Gastroesophageal sphincter (tissue), 4 donors: ENCODE results near the gene PSMG3. TPM values are rescaled to one million over a fixed set of nuclear protein-coding genes. Genes with fewer than 3 reads are reported as not detected.

Experiments used
- ATAC-seq: fragments of 150-250 bp; one replicate; pipeline ENCODE4 v1.9.1; 2016; ENCODE audit warnings: mild to moderate bottlenecking, moderate library complexity
- H3K27ac ChIP-seq, 4 donors: fragments of 200-600 bp; sonication (generic) in 3 of 4; 1 replicate in 3 of 4; 2 replicates in 1 of 4; pipeline ENCODE4 v1.5.1; 2016 to 2019
- H3K27me3 ChIP-seq: fragments of 200-600 bp; sonication (generic); one replicate; pipeline ENCODE4 v1.5.1; 2019
- H3K36me3 ChIP-seq, 2 donors: fragments of 200-600 bp; sonication (generic); one replicate each; pipeline ENCODE4 v1.5.1; 2019; ENCODE audit warnings: control low read depth in 1 of 2
- H3K4me1 ChIP-seq, 3 donors: fragments of 200-600 bp; sonication (generic); 1 replicate in 2 of 3; 2 replicates in 1 of 3; pipeline ENCODE4 v1.5.1; 2016 to 2019; ENCODE audit warnings: control low read depth in 2 of 3
- H3K4me3 ChIP-seq, 2 donors: fragments of 200-600 bp; sonication (generic); one replicate each; pipeline ENCODE4 v1.5.1; 2019; ENCODE audit warnings: mild to moderate bottlenecking in 1 of 2, moderate library complexity in 1 of 2
- H3K9me3 ChIP-seq, 3 donors: fragments of 200-600 bp; sonication (generic); one replicate each; pipeline ENCODE4 v1.5.1; 2017 to 2019; ENCODE audit warnings: control low read depth in 2 of 3
- CTCF ChIP-seq, 4 experiments: fragments of 200-600 bp in 2 of 4; fragments of 450-650 bp in 2 of 4; sonication (generic) in 1 of 4; IDR thresholded peaks; one replicate each; pipeline ENCODE4 v1.5.1; 2017 to 2019; ENCODE audit warnings: antibody characterized with exemption in 4 of 4, mild to moderate bottlenecking in 2 of 4, moderate library complexity in 2 of 4
- EP300 ChIP-seq: sonication (generic); formaldehyde crosslinking; IDR thresholded peaks from one replicate; pipeline ENCODE4 v1.6.1; 2017; ENCODE audit warnings: antibody characterized with exemption, mild to moderate bottlenecking
- POLR2A ChIP-seq, 2 donors: fragments of 450-650 bp; IDR thresholded peaks; one replicate each; pipeline ENCODE4 v1.6.1; 2017; ENCODE audit warnings: antibody characterized with exemption in 2 of 2, mild to moderate bottlenecking in 2 of 2, moderate library complexity in 1 of 2
- POLR2AphosphoS5 ChIP-seq: sonication (generic); formaldehyde crosslinking; IDR thresholded peaks from one replicate; pipeline ENCODE4 v1.6.1; 2017; ENCODE audit warnings: antibody characterized with exemption
- WGBS, 2 donors: methylation state at CpG; one replicate each; pipeline ENCODE4 v1.1.5; 2018; ENCODE audit warnings: low coverage in 1 of 2; 5-methylcytosine and 5-hydroxymethylcytosine counted together
- total RNA-seq, 4 donors: library from RNA; depleted of rRNA; stranded (reverse); fragments of >200 nt; gene quantifications; one replicate each; pipeline ENCODE4 v1.1.0, GENCODE V29; 2016

Gene PSMG3
- total RNA-seq, 4 donors from 2014 or later: 27.7 to 36.6 (median 35.7) TPM

- Histone ChIP-seq H3K4me3 (no peak overlapping the region), H3K4me1 (peaks cover 0 to 8% (median 4%) of the 10 kb centered on the region in 3 donors), H3K27me3 (no peaks in the 10 kb centered on the region), H3K36me3 (no peaks in the 10 kb centered on the region), H3K27ac (no peak overlapping the region), H3K9me3 (no peaks in the 10 kb centered on the region)
- no CpG with 5 or more reads among the region's 19 CpGs for WGBS, 2 donors
- TF ChIP-seq EP300: no peak
- no peak for TF ChIP-seq CTCF (IDR thresholded peaks at IDR 0.05)
- no peak for TF ChIP-seq POLR2AphosphoS5
- TF ChIP-seq POLR2A (IDR thresholded peaks at IDR 0.05): no peak
- no peak for ATAC-seq
These were observed 10.7 kb upstream of the PSMG3 start for GRCh38 chr7:1580422-1581030.

GRCh38 chr7:1579481-1580421 lies 9.9 kb upstream of the PSMG3 start:
- H3K27me3 ChIP-seq: no peaks in the 10 kb centered on the region
- no peak overlapping the region for H3K4me3 ChIP-seq
- no peaks in the 10 kb centered on the region for H3K9me3 ChIP-seq
- 22 to 25% methylated on average over 13 of the region's 14 CpGs for WGBS, 2 donors
- peaks cover 0 to 8% (median 4%) of the 10 kb centered on the region in 3 donors for H3K4me1 ChIP-seq
- ATAC-seq: peak; percentile 88
- no peak overlapping the region for H3K27ac ChIP-seq
- H3K36me3 ChIP-seq: no peaks in the 10 kb centered on the region
- TF ChIP-seq POLR2A (IDR thresholded peaks at IDR 0.05): no peak
- TF ChIP-seq EP300: no peak
- peak in 3 of 4 experiments; percentile 61 to 90 (median 62) for TF ChIP-seq CTCF (IDR thresholded peaks at IDR 0.05)
- TF ChIP-seq POLR2AphosphoS5: no peak

- TF ChIP-seq EP300 (no peak), POLR2AphosphoS5 (no peak)
- Histone ChIP-seq H3K27ac (no peak overlapping the region), H3K4me3 (no peak overlapping the region), H3K36me3 (no peaks in the 10 kb centered on the region), H3K4me1 (peaks cover 0 to 8% (median 4%) of the 10 kb centered on the region in 3 donors), H3K27me3 (no peaks in the 10 kb centered on the region), H3K9me3 (no peaks in the 10 kb centered on the region)
- 89 to 96% methylated on average over 6 of the region's 6 CpGs for WGBS, 2 donors
- no peak for ATAC-seq
These were observed 8.7 kb upstream of the PSMG3 start for GRCh38 chr7:1578513-1578912.

- no peak for ATAC-seq
- no peak overlapping the region for H3K27ac ChIP-seq
- H3K4me1 ChIP-seq: peaks cover 0 to 14% (median 6%) of the 10 kb centered on the region in 3 donors
- no peaks in the 10 kb centered on the region for H3K9me3 ChIP-seq
- no peaks in the 10 kb centered on the region for H3K27me3 ChIP-seq
- no peaks in the 10 kb centered on the region for H3K36me3 ChIP-seq
- TF ChIP-seq POLR2A (IDR thresholded peaks at IDR 0.05) (no peak), POLR2AphosphoS5 (no peak), EP300 (no peak), CTCF (IDR thresholded peaks at IDR 0.05) (no peak)
- 55 to 58% methylated on average over 7 to 14 of the region's 15 CpGs for WGBS, 2 donors
- H3K4me3 ChIP-seq: no peak overlapping the region
These were observed 6.9 kb upstream of the PSMG3 start for GRCh38 chr7:1576521-1577253.

GRCh38 chr7:1575809-1576208 lies 6.0 kb upstream of the PSMG3 start:
- no peak overlapping the region for H3K4me3 ChIP-seq
- no peaks in the 10 kb centered on the region for H3K36me3 ChIP-seq
- TF ChIP-seq CTCF (IDR thresholded peaks at IDR 0.05): no peak
- no peak for TF ChIP-seq EP300
- TF ChIP-seq POLR2A (IDR thresholded peaks at IDR 0.05): no peak
- no peak for TF ChIP-seq POLR2AphosphoS5
- H3K9me3 ChIP-seq: no peaks in the 10 kb centered on the region
- H3K27ac ChIP-seq: no peak overlapping the region
- ATAC-seq: no peak
- H3K27me3 ChIP-seq: no peaks in the 10 kb centered on the region
- WGBS, 2 donors: no CpG with 5 or more reads among the region's 7 CpGs
- peaks cover 0 to 23% (median 8%) of the 10 kb centered on the region in 3 donors for H3K4me1 ChIP-seq
